HepG2 (cell line): ENCODE results near the gene SPAG4. TPM values are rescaled to one million over a fixed set of nuclear protein-coding genes. Genes with fewer than 3 reads are reported as not detected.

Source experiments
- ATAC-seq: fragments of 200-7000 bp; cut with Tn5 transposase; 3 replicates; pipeline ENCODE4 v1.9.1; 2020; ENCODE audit warnings: mild to moderate bottlenecking, moderate library complexity
- BruUV-seq: library from RNA; stranded (reverse); fragments of 400-500 nt; replicated peaks from 2 replicates; lab custom pipeline; 2021; lab: Mats Ljungman, UMichigan
- CTCF ChIA-PET: fragments of 300-600 bp; formaldehyde crosslinking; extraction: SDS; loops from one replicate; lab custom pipeline; 2021; ENCODE audit warnings: low total read pairs, inconsistent platforms, low intra/inter-chr PET ratio; lab: Yijun Ruan, JAX
- POLR2A ChIA-PET: fragments of 350-600 bp; sonication (Branson Sonifier 250); formaldehyde crosslinking; loops from one replicate; lab custom pipeline; 2020; ENCODE audit warnings: antibody characterized with exemption, inconsistent platforms; lab: Yijun Ruan, JAX
- DNase-seq: peaks from one replicate; pipeline ENCODE4 v3.0.0-alpha.2; 2015; ENCODE audit warnings: low spot score
- FAIRE-seq: peaks from 3 replicates; lab custom pipeline; 2011; peaks lifted over from hg19 to GRCh38; lab: Jason Lieb, UNC
- H2AFZ ChIP-seq: one replicate; pipeline ENCODE4 v1.6.1; 2011; ENCODE audit warnings: low read length, inconsistent platforms
- H3K27ac ChIP-seq: fragments of 300-600 bp; 3 replicates; pipeline ENCODE4 v1.8.0; 2011; ENCODE audit warnings: mixed run types, mild to moderate bottlenecking, mixed read lengths, low read length, inconsistent platforms; ENCODE audit not compliant: insufficient read depth; ENCODE audit errors: extremely low read length
- H3K27me3 ChIP-seq, 2 experiments: fragments of 200-600 bp in 1 of 2; 2 replicates in 1 of 2; 3 replicates in 1 of 2; pipeline versions ENCODE4 v1.6.0 to v1.8.0; 2011; ENCODE audit warnings: low read length in 2 of 2, mild to moderate bottlenecking in 2 of 2, moderate library complexity in 2 of 2, inconsistent platforms in 1 of 2; ENCODE audit not compliant: insufficient read depth in 2 of 2, control insufficient read depth in 1 of 2
- H3K36me3 ChIP-seq, 2 experiments: fragments of 200-600 bp in 1 of 2; replicated peaks in 1 of 2; 2 replicates in 1 of 2; 3 replicates in 1 of 2; pipeline versions ENCODE4 v1.5.1 to v1.8.0; 2011; ENCODE audit warnings: low read length in 2 of 2, inconsistent platforms in 1 of 2; ENCODE audit not compliant: insufficient read depth in 2 of 2, control insufficient read depth in 1 of 2
- H3K4me1 ChIP-seq: 2 replicates; pipeline ENCODE4 v1.5.1; 2012; ENCODE audit warnings: low read length, inconsistent platforms; ENCODE audit not compliant: insufficient read depth
- H3K4me2 ChIP-seq: 2 replicates; pipeline ENCODE4 v1.6.0; 2011; ENCODE audit warnings: low read depth, low read length, inconsistent platforms
- H3K4me3 ChIP-seq, 3 experiments: fragments of 200-600 bp in 1 of 3; sonication (generic), shearing (Covaris generic) in 1 of 3; replicated peaks in 1 of 3; 2 replicates each; pipeline ENCODE4 v1.5.1; 2011 to 2016; ENCODE audit warnings: low read length in 3 of 3, inconsistent platforms in 2 of 3, low read depth in 2 of 3, mild to moderate bottlenecking in 2 of 3, control low read depth in 1 of 3, mixed read lengths in 1 of 3; ENCODE audit not compliant: insufficient read depth in 1 of 3
- H3K79me2 ChIP-seq: one replicate; pipeline ENCODE4 v1.6.1; 2011; ENCODE audit warnings: low read length, inconsistent platforms; ENCODE audit not compliant: insufficient read depth
- H3K9ac ChIP-seq: 2 replicates; pipeline ENCODE4 v1.6.0; 2011; ENCODE audit warnings: mild to moderate bottlenecking, low read depth, low read length, inconsistent platforms; ENCODE audit not compliant: insufficient read depth
- H3K9me3 ChIP-seq: 2 replicates; pipeline ENCODE4 v1.5.1; 2012; ENCODE audit warnings: mild to moderate bottlenecking, low read length
- H4K20me1 ChIP-seq: 2 replicates; pipeline ENCODE4 v1.6.0; 2011; ENCODE audit warnings: inconsistent platforms, mild to moderate bottlenecking, low read length, moderate library complexity; ENCODE audit not compliant: insufficient read depth
- ADNP ChIP-seq: sonication (generic); formaldehyde crosslinking; IDR thresholded peaks from 2 replicates; pipeline ENCODE4 v1.4.0; 2020; ENCODE audit warnings: missing genetic modification reagents
- GPN1 ChIP-seq: sonication (generic); formaldehyde crosslinking; IDR thresholded peaks from 2 replicates; pipeline ENCODE4 v1.5.1; 2020; ENCODE audit warnings: missing genetic modification reagents, borderline replicate concordance
- HNF4G ChIP-seq, 2 experiments: sonication (generic) in 1 of 2; formaldehyde crosslinking in 1 of 2; IDR thresholded peaks; 2 replicates each; pipeline versions ENCODE4 v1.4.0 to v1.6.1; 2011 to 2020; ENCODE audit warnings: borderline replicate concordance in 2 of 2, low read depth in 2 of 2, mild to moderate bottlenecking in 2 of 2, low read length in 1 of 2, missing genetic modification reagents in 1 of 2, moderate library complexity in 1 of 2
- HOXA9 ChIP-seq: sonication (generic); formaldehyde crosslinking; IDR thresholded peaks from 2 replicates; pipeline ENCODE4 v1.8.1; 2022; ENCODE audit warnings: missing genetic modification reagents, mild to moderate bottlenecking, moderate library complexity, borderline replicate concordance
- SALL2 ChIP-seq: sonication (generic); formaldehyde crosslinking; IDR thresholded peaks from 2 replicates; pipeline ENCODE4 v1.8.1; 2023; ENCODE audit warnings: mild to moderate bottlenecking, missing genetic modification reagents, inconsistent platforms
- SNAPC2 ChIP-seq: sonication (generic); formaldehyde crosslinking; IDR thresholded peaks from 2 replicates; pipeline ENCODE4 v1.8.1; 2022; ENCODE audit warnings: mild to moderate bottlenecking, missing genetic modification reagents
- SRSF9 ChIP-seq: fragments of 200-400 bp; formaldehyde crosslinking; IDR thresholded peaks from 2 replicates; pipeline ENCODE4 v1.6.1; 2018; ENCODE audit warnings: borderline replicate concordance, mild to moderate bottlenecking, low read depth, low read length; ENCODE audit not compliant: insufficient read depth, poor library complexity, severe bottlenecking
- SUZ12 ChIP-seq: fragments of 150-350 bp; IDR thresholded peaks from 2 replicates; pipeline ENCODE4 v1.6.1; 2014; ENCODE audit warnings: low read depth, low read length
- ZNF337 ChIP-seq: sonication (generic); formaldehyde crosslinking; IDR thresholded peaks from 2 replicates; pipeline ENCODE4 v1.5.1; 2020; ENCODE audit warnings: missing genetic modification reagents, low read depth, mild to moderate bottlenecking, borderline replicate concordance
- ZSCAN12 ChIP-seq: sonication (generic); formaldehyde crosslinking; IDR thresholded peaks from 2 replicates; pipeline ENCODE4 v1.9.0; 2021; ENCODE audit warnings: mild to moderate bottlenecking, missing genetic modification reagents
- WGBS: methylation state at CpG from one replicate; pipeline ENCODE4 v1.1.6; 2017; ENCODE audit warnings: low lambda C conversion rate; 5-methylcytosine and 5-hydroxymethylcytosine counted together
- in situ Hi-C: cut with HindIII; loops from 2 replicates; pipeline ENCODE4 v1.10.0; 2017; ENCODE audit warnings: low pct_unique_long_range_greater_than_20kb; ENCODE audit not compliant: extremely low pct_ligation_motif_present
- intact Hi-C: fragments of 100-400 bp; cut with micrococcal nuclease; formaldehyde crosslinking; loops from one replicate; pipeline ENCODE4 v1.10.0; 2022; ENCODE audit not compliant: unreplicated experiment
- polyA plus RNA-seq, 8 experiments: library from polyadenylated mRNA; depleted of rRNA in 3 of 8; stranded (reverse) in 7 of 8; unstranded in 1 of 8; fragments of >200 nt; fragmentation: Illumina TruSeq in 4 of 8; extraction: Trizol in 4 of 8; gene quantifications; 2 replicates each; pipeline versions ENCODE4 v1.2.1 to v1.2.3, GENCODE V29; 2011 to 2016; ENCODE audit warnings: low read depth in 4 of 8, missing spikeins in 1 of 8, mixed read lengths in 1 of 8; ENCODE audit not compliant: insufficient read depth in 1 of 8
- total RNA-seq, 5 experiments: library from RNA; depleted of rRNA; stranded (reverse); fragments of >200 nt; fragmentation: Illumina TruSeq; extraction: Trizol; gene quantifications; 2 replicates each; pipeline ENCODE4 v1.2.3, GENCODE V29; 2016; ENCODE audit warnings: low read depth in 1 of 5
- TF ChIP-seq, protein P1 (sequence below): sonication (generic); formaldehyde crosslinking; IDR thresholded peaks from 2 replicates; pipeline ENCODE4 v1.4.0; 2020; ENCODE audit warnings: mild to moderate bottlenecking, missing genetic modification reagents
- TF ChIP-seq, protein P2 (sequence below): sonication (generic); formaldehyde crosslinking; IDR thresholded peaks from 2 replicates; pipeline ENCODE4 v1.4.0; 2020; ENCODE audit warnings: missing genetic modification reagents

The SPAG4 gene
- total and polyA plus RNA-seq, 2 of the 13 experiments (the other 11 are each of a cell fraction or from before 2014, with no cell fraction given): 5.8 to 137 TPM

DNA sequence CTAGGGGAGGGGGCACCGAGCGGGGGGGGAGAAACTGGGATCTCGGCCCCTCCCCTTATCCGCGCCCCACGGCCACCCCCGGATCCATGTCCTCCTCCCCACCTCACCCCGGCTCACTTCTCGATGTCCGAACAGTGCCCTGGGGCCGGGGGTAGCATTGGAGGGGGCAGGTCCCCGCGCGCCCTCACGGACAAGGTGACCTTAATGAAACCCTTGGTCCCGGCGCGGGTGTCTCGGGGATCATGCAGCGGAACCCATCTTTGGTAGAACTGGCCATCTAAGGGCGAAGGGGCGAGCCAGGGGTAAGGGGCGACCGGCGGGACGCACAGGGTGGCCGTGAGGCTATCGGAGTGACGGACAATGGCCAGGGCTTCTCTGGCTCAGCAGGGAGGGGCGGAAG lies 13.6 kb upstream of the SPAG4 start:
- no peak for ATAC-seq
- 0 out of 2 replicates have a peak, but pooled peaks have one; percentile 2 for TF ChIP-seq SUZ12
- no peak for TF ChIP-seq SALL2
- 0 out of 2 replicates have a peak, but pooled peaks have one; percentile 0 for TF ChIP-seq HOXA9 (CRISPR knock-in tag)
- TF ChIP-seq ADNP (CRISPR knock-in tag): no peak
- TF ChIP-seq, protein P1, sequence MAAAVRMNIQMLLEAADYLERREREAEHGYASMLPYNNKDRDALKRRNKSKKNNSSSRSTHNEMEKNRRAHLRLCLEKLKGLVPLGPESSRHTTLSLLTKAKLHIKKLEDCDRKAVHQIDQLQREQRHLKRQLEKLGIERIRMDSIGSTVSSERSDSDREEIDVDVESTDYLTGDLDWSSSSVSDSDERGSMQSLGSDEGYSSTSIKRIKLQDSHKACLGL (CRISPR knock-in tag): no peak
- no peak for TF ChIP-seq SRSF9
- TF ChIP-seq HNF4G (IDR thresholded peaks at IDR 0.05; ENCODE audit: borderline replicate concordance, low read depth, low read length): no peak
- no peak for TF ChIP-seq HNF4G (CRISPR knock-in tag; IDR thresholded peaks at IDR 0.05; ENCODE audit: borderline replicate concordance, low read depth)
- TF ChIP-seq ZNF337: no peak
- TF ChIP-seq SNAPC2 (CRISPR knock-in tag): no peak
- TF ChIP-seq GPN1: no peak
- TF ChIP-seq, protein P2, sequence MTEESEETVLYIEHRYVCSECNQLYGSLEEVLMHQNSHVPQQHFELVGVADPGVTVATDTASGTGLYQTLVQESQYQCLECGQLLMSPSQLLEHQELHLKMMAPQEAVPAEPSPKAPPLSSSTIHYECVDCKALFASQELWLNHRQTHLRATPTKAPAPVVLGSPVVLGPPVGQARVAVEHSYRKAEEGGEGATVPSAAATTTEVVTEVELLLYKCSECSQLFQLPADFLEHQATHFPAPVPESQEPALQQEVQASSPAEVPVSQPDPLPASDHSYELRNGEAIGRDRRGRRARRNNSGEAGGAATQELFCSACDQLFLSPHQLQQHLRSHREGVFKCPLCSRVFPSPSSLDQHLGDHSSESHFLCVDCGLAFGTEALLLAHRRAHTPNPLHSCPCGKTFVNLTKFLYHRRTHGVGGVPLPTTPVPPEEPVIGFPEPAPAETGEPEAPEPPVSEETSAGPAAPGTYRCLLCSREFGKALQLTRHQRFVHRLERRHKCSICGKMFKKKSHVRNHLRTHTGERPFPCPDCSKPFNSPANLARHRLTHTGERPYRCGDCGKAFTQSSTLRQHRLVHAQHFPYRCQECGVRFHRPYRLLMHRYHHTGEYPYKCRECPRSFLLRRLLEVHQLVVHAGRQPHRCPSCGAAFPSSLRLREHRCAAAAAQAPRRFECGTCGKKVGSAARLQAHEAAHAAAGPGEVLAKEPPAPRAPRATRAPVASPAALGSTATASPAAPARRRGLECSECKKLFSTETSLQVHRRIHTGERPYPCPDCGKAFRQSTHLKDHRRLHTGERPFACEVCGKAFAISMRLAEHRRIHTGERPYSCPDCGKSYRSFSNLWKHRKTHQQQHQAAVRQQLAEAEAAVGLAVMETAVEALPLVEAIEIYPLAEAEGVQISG (CRISPR knock-in tag): no peak
- no peak for TF ChIP-seq ZSCAN12 (CRISPR knock-in tag)
- TF ChIP-seq, all 625 proteins: peak for 2
- CTCF ChIA-PET: interaction anchor here (1.1 kb wide), 1 partner anchor 283 kb away, joined by 4 read pairs; no protein-coding TSS in a partner anchor
- H4K20me1 ChIP-seq: no peaks in the 10 kb centered on the region
- BruUV-seq: no TSS peak
- H2AFZ ChIP-seq: no peak overlapping the region
- no peaks in the 10 kb centered on the region for H3K9me3 ChIP-seq
- in situ Hi-C loops: loop anchor here (5.0 kb wide), 1 partner anchor 140 kb away; no protein-coding TSS in a partner anchor
- H3K27ac ChIP-seq: no peak overlapping the region
- H3K36me3 ChIP-seq: no peaks in the 10 kb centered on the region
- DNase-seq (no peak), FAIRE-seq (no peak)
- intact Hi-C loops: no loop called here
- WGBS: 80% methylated on average over 30 of the region's 30 CpGs
- H3K4me2 ChIP-seq: no peak overlapping the region
- no peak overlapping the region for H3K9ac ChIP-seq
- peaks cover 3 to 26% of the 10 kb centered on the region in 2 experiments; a peak in 4 of 5 replicates for H3K27me3 ChIP-seq
- POLR2A ChIA-PET: interaction anchor here (0.6 to 1.0 kb wide), 3 partner anchors 17 to 147 kb away, joined by 3 read pairs; partner anchors contain the start of genes CEP250 and RBM39
- H3K79me2 ChIP-seq: no peaks in the 10 kb centered on the region
- peaks cover 27% of the 10 kb centered on the region for H3K4me1 ChIP-seq
- no peak overlapping the region for H3K4me3 ChIP-seq
